Measurements from ENCODE around the gene ARHGEF25. TPM values are rescaled to one million over a fixed set of nuclear protein-coding genes. Genes with fewer than 3 reads are reported as not detected.

ARHGEF25 gene
- total and polyA plus RNA-seq, 11 donors: 5.5 to 20.3 (median 10.1) TPM

GRCh38 chr12:57613427-57614109 lies 2.3 kb downstream of the ARHGEF25 start:
- H3K27ac ChIP-seq: peak overlapping the region in 4 of 12 donors; percentile 9 to 96 (median 30)

GRCh38 chr12:57614178-57614947 lies 3.1 kb downstream of the ARHGEF25 start:
- TF ChIP-seq POLR2A (IDR thresholded peaks at IDR 0.05) (no peak), CTCF (IDR thresholded peaks at IDR 0.05) (no peak)
- H3K4me3 ChIP-seq: peak overlapping the region in 3 of 12 donors; percentile 2 to 26 (median 12)
- peaks cover 0 to 35% (median 0%) of the 10 kb centered on the region in 9 donors for H3K27me3 ChIP-seq
- DNase-seq (peak in 4 of 5 donors; percentile 55 to 67 (median 65)), ATAC-seq (no peak)
- peaks cover 0 to 28% (median 10%) of the 10 kb centered on the region in 9 donors for H3K36me3 ChIP-seq
- intact Hi-C loops (cut with DNase I): no loop called here
- peak overlapping the region in 4 of 12 donors; percentile 9 to 27 (median 20) for H3K27ac ChIP-seq
- 56 to 61% (median 59%) methylated on average over 13 to 14 of the region's 14 CpGs for WGBS, 4 donors
- H3K4me1 ChIP-seq: peaks cover 0 to 65% (median 22%) of the 10 kb centered on the region in 12 donors
- no peaks in the 10 kb centered on the region for H3K9me3 ChIP-seq

More at GRCh38 chr12:57613427-57614109, 2.3 kb downstream of the ARHGEF25 start:
- no peak for DNase-seq
- Histone ChIP-seq H3K9me3 (no peaks in the 10 kb centered on the region), H3K27me3 (peaks cover 0 to 27% (median 0%) of the 10 kb centered on the region in 9 donors), H3K4me1 (peaks cover 0 to 69% (median 21%) of the 10 kb centered on the region in 12 donors), H3K4me3 (no peak overlapping the region), H3K36me3 (peaks cover 0 to 31% (median 12%) of the 10 kb centered on the region in 9 donors)
- no peak for TF ChIP-seq CTCF (IDR thresholded peaks at IDR 0.05)
- no peak for TF ChIP-seq POLR2A (IDR thresholded peaks at IDR 0.05)
- no peak for ATAC-seq
- intact Hi-C loops (cut with DNase I): no loop called here
- 81 to 85% (median 84%) methylated on average over 10 of the region's 10 CpGs for WGBS, 4 donors

GRCh38 chr12:57614948-57615500 lies 3.8 kb downstream of the ARHGEF25 start:
- ATAC-seq (no peak), DNase-seq (no peak)
- intact Hi-C loops (cut with DNase I): no loop called here
- TF ChIP-seq CTCF (IDR thresholded peaks at IDR 0.05) (no peak), POLR2A (IDR thresholded peaks at IDR 0.05) (no peak)
- Histone ChIP-seq H3K27me3 (peaks cover 0 to 42% (median under 1%) of the 10 kb centered on the region in 9 donors), H3K4me3 (peak overlapping the region in 3 of 12 donors; percentile 2 to 54 (median 12)), H3K27ac (peak overlapping the region in 3 of 12 donors; percentile 5 to 27 (median 18)), H3K36me3 (peaks cover 0 to 28% (median 10%) of the 10 kb centered on the region in 9 donors), H3K4me1 (peaks cover 0 to 66% (median 25%) of the 10 kb centered on the region in 12 donors), H3K9me3 (no peaks in the 10 kb centered on the region)
- WGBS, 4 donors: 82 to 87% (median 85%) methylated on average over 11 of the region's 11 CpGs
